Measurements from ENCODE around the gene HAAO. TPM values are rescaled to one million over a fixed set of nuclear protein-coding genes. Genes with fewer than 3 reads are reported as not detected.

Gene HAAO
- 1 to 10 TPM in 3 of 4 donors, under 1 TPM in 1; 0.78 to 4.9 (median 1.9) TPM for total RNA-seq
- polyA plus RNA-seq, result under 1 TPM; 0.78 to 0.93 (median 0.80) TPM
- long read RNA-seq, donor 1, partial matches to known transcripts, result 0 of 3 reads
- long read RNA-seq, donor 1, other reads (novel, unspliced or antisense), result 1 of 3 reads
- long read RNA-seq, donor 2, partial matches to known transcripts, result 0 of 1 reads
- long read RNA-seq, donor 2, other reads (novel, unspliced or antisense), result 0 of 1 reads

DNA sequence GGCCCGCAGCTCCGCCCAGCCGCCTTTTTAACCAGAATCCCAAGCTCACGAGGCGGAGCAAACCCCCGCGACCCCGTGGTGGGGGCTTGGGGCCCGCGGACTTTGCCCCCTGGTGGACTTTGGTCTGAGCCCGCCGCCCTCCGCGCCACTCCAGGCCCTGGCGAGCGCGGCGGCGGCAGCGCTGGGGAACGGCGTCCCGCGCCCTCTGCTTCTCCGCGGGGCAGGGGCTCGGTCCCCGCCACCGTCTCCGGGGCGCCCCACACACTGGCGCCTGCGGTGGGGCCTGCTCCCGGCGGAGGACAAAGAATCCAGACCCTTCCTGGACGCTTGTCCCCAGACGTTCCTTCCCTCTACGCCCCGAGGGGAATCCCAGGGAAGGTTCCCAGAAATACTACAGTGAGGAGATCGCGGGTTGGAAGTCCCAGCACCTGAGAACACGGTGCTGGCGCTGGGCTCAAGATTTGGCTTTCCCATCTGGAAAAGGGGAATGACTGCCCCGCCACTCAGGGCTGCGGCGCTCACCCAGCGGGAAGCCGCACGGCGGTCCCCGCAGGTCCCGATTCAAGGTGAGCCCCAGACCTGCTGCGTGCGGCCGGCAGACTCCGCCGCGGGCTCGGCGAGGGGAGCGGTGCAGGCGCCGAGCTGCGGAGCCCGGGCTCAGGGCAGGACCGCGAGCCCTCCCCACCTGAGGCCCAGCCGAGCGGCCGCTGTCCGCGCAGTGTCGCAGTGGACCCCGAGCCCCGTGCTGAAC is at the start of gene HAAO:
Gene HAAO, minus strand, starts transcription at position 1 of the 751 bp plus-strand sequence. CDS start 47 bp downstream, outside the sequence.
- ATAC-seq (peak; percentile 51 to 74 (median 64)), DNase-seq (peak; percentile 63 to 78)
- Histone ChIP-seq H3K4me1 (no peaks in the 10 kb centered on the region), H3K4me3 (peak within 1 kb of the TSS; percentile 74), H3K9me3 (no peaks in the 10 kb centered on the region), H3K27me3 (ENCODE audit: insufficient read depth in 3 of 3, low read length in 2 of 3) (peaks cover 0 to 18% (median 2%) of the 10 kb centered on the region in 3 donors), H3K36me3 (ENCODE audit: insufficient read depth in 1 of 2, low read depth in 1 of 2) (no peaks in the 10 kb centered on the region), H3K27ac (peak within 1 kb of the TSS; percentile 76)
- TF ChIP-seq, protein P1, sequence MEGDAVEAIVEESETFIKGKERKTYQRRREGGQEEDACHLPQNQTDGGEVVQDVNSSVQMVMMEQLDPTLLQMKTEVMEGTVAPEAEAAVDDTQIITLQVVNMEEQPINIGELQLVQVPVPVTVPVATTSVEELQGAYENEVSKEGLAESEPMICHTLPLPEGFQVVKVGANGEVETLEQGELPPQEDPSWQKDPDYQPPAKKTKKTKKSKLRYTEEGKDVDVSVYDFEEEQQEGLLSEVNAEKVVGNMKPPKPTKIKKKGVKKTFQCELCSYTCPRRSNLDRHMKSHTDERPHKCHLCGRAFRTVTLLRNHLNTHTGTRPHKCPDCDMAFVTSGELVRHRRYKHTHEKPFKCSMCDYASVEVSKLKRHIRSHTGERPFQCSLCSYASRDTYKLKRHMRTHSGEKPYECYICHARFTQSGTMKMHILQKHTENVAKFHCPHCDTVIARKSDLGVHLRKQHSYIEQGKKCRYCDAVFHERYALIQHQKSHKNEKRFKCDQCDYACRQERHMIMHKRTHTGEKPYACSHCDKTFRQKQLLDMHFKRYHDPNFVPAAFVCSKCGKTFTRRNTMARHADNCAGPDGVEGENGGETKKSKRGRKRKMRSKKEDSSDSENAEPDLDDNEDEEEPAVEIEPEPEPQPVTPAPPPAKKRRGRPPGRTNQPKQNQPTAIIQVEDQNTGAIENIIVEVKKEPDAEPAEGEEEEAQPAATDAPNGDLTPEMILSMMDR (IDR thresholded peaks at IDR 0.05), result no peak
- 5 to 19% (median 7%) methylated on average over 55 to 75 of the region's 75 CpGs for WGBS, 3 donors
- intact Hi-C loops (cut with DNase I), result no loop called here

DNA sequence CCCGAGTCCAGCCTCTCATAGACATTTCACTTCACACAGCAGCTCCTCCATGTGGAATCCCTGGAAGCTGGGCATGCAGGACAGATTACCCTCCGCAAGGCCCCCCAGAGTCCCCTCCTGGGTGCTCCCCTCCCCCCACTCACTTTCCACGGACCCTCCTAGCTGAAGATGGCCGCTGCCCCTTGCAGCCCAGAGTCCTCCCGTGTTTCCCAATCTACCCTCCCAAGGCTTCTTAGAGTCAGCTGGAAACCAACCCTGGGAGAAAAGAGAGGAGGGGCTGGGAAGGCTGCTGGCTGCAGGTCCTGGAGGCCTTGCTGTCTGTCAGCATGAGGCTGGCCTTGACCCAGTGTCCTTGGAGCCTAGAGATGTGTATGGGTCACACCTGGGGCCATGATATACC is 49.0 kb upstream of the HAAO start:
- Histone ChIP-seq H3K36me3 (ENCODE audit: insufficient read depth in 1 of 2, low read depth in 1 of 2) (no peaks in the 10 kb centered on the region), H3K4me1 (peaks cover 4% of the 10 kb centered on the region), H3K27me3 (ENCODE audit: insufficient read depth in 3 of 3, low read length in 2 of 3) (no peaks in the 10 kb centered on the region), H3K27ac (no peak overlapping the region), H3K9me3 (no peaks in the 10 kb centered on the region), H3K4me3 (no peak overlapping the region)
- intact Hi-C loops (cut with DNase I), result no loop called here
- DNase-seq, result no peak
- TF ChIP-seq, protein P1 (IDR thresholded peaks at IDR 0.05), result no peak
- ATAC-seq, result no peak
- 82 to 84% (median 83%) methylated on average over 5 of the region's 5 CpGs for WGBS, 3 donors

DNA sequence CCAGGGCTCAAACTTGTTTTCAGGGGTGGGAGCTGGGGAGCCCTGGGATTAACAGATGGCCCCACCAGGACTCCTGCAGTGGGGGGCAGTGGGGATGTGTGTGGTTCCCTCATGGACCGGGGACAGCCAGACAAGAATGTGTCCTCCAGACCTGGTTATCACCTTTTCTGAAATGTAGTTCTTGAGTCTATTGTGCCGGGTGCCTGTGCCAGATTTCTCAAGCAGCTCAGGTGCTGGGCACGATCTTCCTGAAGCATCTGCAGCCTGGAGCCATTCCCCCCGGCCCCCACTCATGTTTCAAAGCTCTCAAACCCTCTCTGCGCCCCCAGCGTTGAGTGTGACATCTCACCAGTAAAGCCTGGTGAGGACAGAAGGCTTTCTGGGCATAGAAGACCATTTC is 48.4 kb upstream of the HAAO start:
- DNase-seq (no peak), ATAC-seq (no peak)
- Histone ChIP-seq H3K4me3 (no peak overlapping the region), H3K27ac (no peak overlapping the region), H3K36me3 (ENCODE audit: insufficient read depth in 1 of 2, low read depth in 1 of 2) (no peaks in the 10 kb centered on the region), H3K27me3 (ENCODE audit: insufficient read depth in 3 of 3, low read length in 2 of 3) (no peaks in the 10 kb centered on the region), H3K4me1 (peaks cover 4% of the 10 kb centered on the region), H3K9me3 (no peaks in the 10 kb centered on the region)
- intact Hi-C loops (cut with DNase I), result no loop called here
- 81 to 85% (median 82%) methylated on average over 6 of the region's 6 CpGs for WGBS, 3 donors
- TF ChIP-seq, protein P1 (IDR thresholded peaks at IDR 0.05), result no peak

DNA sequence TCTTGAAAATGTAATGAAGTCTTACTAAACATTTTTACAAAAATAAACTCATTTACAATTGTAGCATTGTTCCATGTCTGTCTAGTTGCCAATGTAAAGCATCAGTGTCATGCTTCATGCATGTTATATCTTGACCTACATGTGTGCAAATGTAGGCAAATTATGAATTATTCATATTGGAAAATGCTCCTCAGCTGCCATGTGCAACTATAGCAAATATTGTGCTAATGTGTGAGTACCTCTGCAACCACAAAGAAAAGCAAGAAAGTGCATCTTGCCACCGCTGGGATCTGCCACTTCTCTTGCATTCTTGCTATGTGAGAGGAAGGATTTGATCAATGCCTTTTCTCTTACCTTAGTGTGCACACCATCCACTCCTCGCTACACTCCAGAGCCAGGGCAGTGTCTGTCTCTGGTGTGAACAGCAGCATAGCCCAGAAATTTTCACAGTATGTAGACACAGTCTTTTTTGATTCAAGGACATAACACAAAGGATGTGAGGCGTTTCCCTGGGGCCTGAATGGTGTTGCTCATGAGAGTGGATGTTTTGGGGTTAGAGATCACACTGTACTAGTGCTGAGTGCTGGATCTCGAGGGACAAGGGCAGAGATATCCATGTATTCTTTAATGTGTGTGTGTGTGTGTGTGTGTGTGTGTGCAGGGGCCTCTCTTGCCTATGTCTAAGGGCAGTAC is 47.6 kb upstream of the HAAO start:
- no peaks in the 10 kb centered on the region for H3K4me1 ChIP-seq
- no peak overlapping the region for H3K27ac ChIP-seq
- TF ChIP-seq, protein P1 (IDR thresholded peaks at IDR 0.05), result no peak
- WGBS, 3 donors, result 60 to 76% (median 68%) methylated on average over 4 of the region's 4 CpGs
- ATAC-seq, result no peak
- no peaks in the 10 kb centered on the region for H3K36me3 ChIP-seq (ENCODE audit: insufficient read depth in 1 of 2, low read depth in 1 of 2)
- DNase-seq, result no peak
- no peaks in the 10 kb centered on the region for H3K9me3 ChIP-seq
- H3K4me3 ChIP-seq, result no peak overlapping the region
- no peaks in the 10 kb centered on the region for H3K27me3 ChIP-seq (ENCODE audit: insufficient read depth in 3 of 3, low read length in 2 of 3)
- intact Hi-C loops (cut with DNase I), result loop anchor here in 1 of 2 donors (5.0 kb wide), 1 partner anchor 412 kb away; no protein-coding TSS in a partner anchor
